Measurements from ENCODE around the gene PPEF2.

DNA sequence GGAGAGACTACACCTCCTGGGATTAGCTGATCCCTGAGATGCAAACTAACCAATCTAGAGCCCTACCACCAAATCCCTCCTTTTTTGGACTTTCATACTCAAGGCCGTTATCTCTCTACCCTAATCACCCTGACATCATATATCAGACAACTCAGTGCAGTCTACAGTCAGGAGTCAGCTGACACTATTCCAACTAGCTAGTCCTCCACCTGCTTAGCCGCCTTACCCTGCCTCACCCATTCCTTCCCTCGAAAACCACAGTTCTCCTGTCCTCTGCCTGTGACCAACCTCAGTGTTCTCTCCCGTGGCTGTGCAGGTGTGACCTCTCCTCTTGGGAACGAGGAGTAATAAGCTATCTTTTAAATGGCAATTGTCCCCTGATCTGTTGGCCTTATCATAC is 1.8 kb upstream of the PPEF2 start:
- TF ChIP-seq POLR2A (IDR thresholded peaks at IDR 0.05; ENCODE audit: low read depth, low read length) (no peak), TAF1 (IDR thresholded peaks at IDR 0.05; ENCODE audit: borderline replicate concordance, low read depth, low read length) (no peak), POLR2AphosphoS5 (IDR thresholded peaks at IDR 0.05; ENCODE audit: low read depth, low read length) (no peak)
